ENCODE results near the gene SCAMP2.

SCAMP2 gene

DNA sequence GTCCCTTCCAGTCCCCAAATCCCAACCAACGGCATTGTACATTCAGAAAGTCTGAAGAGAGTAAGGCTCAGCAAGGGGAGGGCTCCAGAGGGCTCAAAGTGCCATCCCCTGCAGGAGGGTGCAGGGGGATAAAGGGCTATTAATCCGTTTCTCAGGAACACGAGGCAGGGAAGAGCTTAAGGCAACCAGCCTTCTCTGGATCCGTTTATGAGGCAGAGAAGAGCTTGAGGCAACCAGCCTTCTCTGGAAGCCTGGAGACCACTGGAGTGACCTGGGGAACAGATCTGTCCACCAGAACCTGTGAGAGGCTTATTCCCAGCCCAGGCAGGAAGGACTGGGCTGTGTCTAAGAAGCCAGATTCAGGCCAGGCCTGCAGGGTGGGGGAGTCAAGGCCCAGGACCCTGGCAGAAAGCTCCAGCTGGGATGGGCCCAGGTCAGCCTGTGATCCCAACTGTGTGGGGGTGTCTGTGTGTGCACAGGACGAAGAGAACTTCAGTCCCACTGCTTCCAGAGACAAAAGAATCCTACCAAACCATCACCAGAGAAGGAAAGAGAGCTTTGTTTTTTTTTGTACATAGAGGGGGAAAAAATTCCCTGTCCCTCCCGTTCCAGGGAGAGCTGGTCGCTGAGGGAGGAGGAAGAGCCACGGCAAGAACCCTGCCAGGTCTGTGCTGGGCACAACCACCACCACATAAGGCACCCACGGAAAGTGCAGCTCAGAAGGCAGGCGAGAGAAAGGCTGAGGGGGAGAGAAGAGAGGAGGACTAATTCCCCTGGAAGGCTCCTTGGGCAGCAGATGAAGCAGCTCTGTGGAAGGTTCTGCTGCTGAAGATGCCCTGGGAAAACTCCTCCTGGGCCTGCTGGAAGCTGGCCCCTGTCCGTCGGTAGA is 28.6 kb downstream of the SCAMP2 start:
- H3K27ac ChIP-seq = no peak overlapping the region; the same call in 1 of the 2 replicates
- TF ChIP-seq, protein P1, sequence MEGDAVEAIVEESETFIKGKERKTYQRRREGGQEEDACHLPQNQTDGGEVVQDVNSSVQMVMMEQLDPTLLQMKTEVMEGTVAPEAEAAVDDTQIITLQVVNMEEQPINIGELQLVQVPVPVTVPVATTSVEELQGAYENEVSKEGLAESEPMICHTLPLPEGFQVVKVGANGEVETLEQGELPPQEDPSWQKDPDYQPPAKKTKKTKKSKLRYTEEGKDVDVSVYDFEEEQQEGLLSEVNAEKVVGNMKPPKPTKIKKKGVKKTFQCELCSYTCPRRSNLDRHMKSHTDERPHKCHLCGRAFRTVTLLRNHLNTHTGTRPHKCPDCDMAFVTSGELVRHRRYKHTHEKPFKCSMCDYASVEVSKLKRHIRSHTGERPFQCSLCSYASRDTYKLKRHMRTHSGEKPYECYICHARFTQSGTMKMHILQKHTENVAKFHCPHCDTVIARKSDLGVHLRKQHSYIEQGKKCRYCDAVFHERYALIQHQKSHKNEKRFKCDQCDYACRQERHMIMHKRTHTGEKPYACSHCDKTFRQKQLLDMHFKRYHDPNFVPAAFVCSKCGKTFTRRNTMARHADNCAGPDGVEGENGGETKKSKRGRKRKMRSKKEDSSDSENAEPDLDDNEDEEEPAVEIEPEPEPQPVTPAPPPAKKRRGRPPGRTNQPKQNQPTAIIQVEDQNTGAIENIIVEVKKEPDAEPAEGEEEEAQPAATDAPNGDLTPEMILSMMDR (conservative IDR thresholded peaks at IDR 0.05) = no peak

DNA sequence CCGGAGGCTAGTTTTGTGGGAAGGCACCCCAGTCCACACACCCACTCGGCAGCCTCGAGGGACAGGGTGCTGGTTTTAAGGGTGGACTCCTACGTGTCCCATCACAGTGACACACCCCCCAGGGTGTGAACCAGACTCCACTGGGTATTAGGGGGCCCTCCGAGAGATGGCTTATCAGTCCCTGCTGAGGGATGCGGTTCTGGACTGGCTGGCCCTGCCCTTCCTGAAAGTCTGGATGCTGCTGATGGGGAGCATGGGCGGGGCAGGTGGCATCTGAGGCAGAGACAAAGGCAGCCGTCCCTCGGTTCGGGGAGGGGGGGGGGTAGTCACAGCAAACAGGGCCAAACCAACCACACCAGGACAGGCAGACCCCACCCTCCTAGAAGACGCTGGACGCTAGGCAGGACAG is 29.3 kb downstream of the SCAMP2 start:
- peak overlapping the region; percentile 97 for H3K27ac ChIP-seq
- TF ChIP-seq, protein P1 (conservative IDR thresholded peaks at IDR 0.05) = no peak
- TF ChIP-seq ZFX (IDR thresholded peaks at IDR 0.05) = no peak

DNA sequence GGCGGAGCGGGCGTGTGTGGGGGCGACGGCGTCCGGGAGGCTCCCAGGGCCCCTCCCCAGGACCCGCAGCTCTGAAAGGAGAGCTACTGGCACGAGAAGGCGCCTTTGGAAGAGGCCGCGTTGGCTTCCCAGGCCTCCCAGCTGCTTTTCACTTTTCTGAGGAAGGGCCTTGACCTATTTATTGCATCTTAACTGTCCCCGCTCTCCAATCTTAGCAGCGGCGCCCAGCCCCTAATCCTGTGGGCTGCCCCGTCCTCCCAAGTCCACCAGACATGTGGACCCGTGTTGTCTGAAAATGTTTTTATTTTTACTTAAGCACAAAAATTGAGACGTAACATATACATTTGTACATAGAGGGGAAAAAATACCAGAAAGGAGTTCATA is 29.7 kb downstream of the SCAMP2 start:
- H3K27ac ChIP-seq = peak overlapping the region; percentile 97
- TF ChIP-seq ZFX (IDR thresholded peaks at IDR 0.05) = no peak
- TF ChIP-seq, protein P1 (conservative IDR thresholded peaks at IDR 0.05) = no peak

DNA sequence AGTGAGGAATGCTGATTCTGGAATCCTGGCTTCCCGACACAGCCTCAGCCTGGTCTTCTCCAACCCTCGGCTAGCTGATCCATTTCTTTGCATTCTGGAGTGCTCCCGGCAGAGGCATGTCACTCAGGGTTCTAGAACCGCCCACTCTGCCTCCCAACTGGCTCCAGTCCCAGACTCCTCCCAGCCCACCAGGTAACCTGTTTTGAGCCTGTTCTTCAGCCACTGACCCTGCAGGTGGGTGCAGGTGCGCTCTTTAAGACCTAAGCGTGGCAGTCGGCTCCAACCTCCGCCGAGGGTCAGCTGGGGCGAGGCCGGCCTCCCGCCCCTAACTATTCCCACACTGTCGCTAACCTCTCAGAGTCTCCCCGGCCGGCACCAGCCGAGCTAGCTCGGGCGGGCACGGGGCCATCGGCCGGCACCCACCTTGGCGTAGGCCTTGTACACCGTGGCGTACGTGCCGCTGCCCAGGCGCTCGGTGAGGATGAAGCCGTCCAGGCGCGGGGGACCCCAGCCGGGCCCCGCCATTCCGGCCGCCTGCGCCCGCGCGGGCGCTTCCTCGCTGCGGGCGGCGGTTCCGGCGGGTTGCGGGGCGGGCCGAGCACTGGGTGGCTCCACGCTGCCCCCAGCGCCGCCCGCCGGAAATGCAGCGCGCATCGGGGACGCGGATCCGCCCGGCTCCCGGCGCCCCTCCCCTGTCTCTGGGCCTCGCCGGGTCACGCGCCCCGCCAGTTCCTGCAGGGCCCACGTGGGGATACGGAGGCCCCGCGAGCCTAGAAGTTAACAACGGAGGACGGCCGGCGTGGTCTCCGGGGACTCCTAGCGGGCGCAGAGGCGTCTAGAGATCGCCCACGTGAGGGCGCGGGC is 30.4 kb downstream of the SCAMP2 start, which contains the start of gene ULK3:
ULK3 (minus strand) TSS at position 576 of the 864 bp plus-strand sequence; CDS start at position 525, 51 bp downstream.
- peak; percentile 75; the same call in 1 of the 2 replicates for TF ChIP-seq ZFX (IDR thresholded peaks at IDR 0.05)
- TF ChIP-seq, protein P1 (conservative IDR thresholded peaks at IDR 0.05) = peak; percentile 96
- peak within 1 kb of the TSS; percentile 97 for H3K27ac ChIP-seq

DNA sequence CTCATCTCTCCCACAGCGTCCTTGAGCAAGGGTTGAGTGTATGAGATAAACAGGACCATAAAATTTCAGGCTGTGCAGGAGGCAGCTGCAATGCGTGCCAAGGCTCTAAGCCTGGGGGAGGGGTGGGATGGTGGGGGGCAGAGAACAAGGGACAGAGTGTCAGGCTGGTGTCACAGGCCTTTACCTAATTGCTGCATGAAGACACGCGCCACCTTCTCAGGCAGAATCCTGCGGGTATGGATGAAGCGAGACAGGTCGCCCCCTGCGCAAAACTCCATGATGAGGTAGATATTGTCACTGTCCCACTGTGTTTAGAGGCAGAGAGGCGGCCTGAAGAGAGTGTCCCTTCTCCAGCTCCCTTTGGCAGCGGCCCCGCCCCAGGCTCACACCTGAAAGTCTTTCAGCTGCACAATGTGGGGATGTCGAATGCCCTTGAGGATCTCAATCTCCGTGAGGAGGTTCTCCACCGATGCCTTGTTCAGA is 31.2 kb downstream of the SCAMP2 start:
- TF ChIP-seq, protein P1 (conservative IDR thresholded peaks at IDR 0.05) = no peak
- no peak for TF ChIP-seq ZFX (IDR thresholded peaks at IDR 0.05)
- peak overlapping the region; percentile 97 for H3K27ac ChIP-seq

DNA sequence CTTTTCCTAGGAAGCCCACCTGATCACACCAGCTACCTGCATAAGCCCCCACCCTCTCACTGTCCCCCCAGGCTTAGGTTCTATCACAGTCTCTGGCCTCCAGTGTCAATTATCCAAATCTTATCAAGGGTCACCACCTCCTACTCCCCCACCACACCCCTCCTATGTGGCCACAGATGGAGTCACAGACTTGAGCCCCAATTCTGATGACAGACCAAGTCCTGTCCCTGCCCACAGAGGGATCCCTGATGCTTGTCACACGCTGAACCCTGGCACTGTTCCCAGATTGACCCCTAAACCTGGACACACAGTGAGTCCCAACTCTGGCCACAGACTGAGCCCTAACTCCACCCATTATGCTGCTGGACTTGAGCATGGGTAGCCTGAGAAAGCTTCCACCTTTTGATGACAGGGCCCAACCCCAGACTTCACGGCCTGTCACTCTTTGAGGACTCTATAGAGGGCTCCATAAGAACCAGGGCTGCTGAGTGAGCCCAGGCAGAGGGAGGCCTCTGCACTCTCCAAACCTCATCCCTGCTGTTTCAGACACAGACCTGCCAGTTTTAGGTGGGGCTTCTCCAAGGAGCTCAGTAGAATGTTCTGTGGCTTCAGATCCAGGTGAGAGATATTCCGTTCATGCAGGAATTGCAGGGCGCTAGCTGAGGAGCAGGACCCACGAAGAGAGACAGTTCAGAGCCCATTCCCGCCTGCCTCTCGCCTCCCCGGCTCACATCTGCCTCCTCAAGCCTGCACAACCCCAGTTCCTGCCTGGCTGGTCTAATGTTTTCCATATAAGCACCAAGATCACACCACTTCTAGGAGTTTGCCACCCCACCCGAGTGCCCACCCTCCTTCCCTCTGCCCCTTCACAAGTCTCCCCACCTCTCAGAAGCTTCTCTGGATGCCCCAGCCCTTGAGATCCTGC is 32.1 kb downstream of the SCAMP2 start:
- no peak for TF ChIP-seq ZFX (IDR thresholded peaks at IDR 0.05)
- TF ChIP-seq, protein P1 (conservative IDR thresholded peaks at IDR 0.05) = no peak
- peak overlapping the region; percentile 97 for H3K27ac ChIP-seq
